TTC549 (cell line): ENCODE data around the gene CDKL5.

Source experiments
- FAIRE-seq: peaks from 2 replicates; lab custom pipeline; 2012; peaks lifted over from hg19 to GRCh38; lab: Jason Lieb, UNC

CDKL5 gene

DNA sequence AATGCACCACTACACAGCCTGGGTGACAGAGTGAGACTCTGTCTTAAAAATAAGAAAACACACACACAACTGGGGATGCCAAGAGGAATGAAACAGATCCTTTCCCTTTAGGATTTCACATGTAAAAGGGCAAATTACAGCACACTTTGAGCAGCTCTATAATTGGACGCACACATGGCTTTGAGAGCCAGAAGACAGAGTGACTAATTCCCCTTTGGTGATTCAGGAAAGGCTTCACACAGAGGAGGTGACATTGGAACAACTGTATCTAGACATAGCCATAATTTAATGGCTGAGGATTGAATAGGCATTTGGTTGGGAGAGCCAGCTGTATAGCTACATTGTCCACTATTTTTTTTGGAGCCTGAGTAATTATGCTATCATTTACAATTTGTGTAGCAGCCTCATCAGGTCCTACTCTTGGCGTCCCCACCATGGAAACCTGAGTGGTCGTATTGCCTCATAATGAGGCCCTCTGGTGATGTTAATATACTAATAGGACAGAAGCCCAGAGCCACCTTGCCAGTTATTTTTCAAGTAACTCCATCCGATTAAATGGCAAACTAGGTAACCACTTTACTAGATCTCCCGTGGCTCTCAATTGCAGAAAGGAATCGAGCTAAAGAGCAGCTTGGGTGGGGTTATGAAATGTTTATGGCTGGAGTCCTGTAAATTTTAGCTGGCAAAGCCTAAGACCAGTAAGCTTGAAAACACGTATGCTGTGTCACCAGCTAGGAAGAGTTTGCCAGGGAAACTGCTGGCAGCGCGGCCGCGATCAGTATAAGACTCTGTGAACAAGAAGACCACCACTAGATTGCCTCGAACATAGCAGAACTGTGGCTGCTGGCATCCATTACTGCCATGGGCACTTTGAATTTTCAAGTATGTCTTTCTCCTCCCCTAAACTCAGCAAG is 273.6 kb downstream of the CDKL5 start:
- FAIRE-seq = no peak

DNA sequence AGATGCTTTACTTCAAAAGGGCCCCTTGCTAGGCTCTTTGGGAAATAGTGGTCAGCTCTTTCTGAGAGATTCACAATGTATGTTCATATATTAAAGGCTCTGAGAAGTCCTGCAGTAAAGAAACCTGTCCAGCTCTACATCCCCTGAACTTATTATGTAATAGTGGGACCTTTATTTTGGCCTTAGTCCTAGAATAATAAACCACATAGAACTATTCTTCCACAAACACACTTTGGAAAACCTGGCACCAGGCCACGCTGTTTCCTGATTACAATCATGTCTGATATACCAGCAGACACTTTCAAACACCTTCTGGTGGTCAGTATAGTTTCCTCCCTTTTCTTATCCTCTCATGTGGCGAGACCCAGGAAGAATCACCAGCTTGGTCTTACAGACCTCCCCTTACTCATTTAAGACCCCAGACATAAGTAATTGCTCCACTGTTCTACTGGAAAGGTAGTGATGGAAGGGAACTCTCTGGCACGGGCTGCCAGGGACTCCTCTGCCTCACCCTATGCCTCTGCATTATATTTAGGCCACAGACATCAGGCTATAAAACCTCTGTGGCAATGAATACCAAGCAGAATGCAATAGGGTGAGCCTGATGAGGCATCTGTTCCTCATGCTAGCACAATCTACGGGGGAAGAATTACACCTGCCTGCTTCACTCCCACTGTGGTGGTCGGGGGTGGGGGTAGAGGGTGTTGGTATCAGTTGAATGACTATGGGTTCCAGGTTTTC is 276.4 kb downstream of the CDKL5 start:
- no peak for FAIRE-seq

DNA sequence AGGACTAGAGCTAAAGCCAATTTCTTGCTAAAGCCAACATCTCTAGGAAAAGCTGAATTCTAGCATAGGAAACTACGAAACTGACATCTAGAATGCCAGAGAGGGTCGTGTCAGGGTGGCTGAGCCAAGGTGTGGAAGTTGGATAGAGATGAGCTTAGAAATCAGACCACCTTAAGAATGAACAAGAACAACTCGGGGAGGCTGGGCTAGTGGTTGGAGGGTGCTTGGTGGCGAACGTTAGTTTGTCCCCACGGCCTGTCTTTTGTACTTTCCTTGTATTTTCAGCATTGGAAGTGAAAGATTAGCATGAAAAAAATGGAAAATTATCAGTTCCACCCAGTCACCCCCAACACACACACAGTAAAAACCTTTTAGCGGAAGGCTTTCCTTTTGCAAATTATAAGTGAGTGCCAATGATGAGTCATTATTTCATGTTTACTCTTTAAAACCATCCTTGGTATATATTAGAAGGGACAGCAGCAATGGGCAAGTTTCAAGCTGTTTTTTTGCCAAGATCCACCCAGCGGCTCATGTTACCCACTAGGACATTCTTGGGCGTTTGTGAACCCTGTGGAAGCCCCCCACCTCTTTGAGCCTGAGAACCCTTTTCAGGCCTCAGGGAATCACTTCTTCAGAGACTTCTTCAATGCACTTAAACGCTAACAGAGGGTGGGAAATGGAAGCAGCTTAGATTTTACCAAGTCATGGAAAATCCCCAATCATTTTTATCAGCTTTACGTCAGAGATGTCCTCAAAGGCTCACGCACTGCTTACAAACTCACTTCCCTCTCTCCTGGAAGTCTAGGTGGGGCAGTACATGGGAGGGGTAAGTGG is 277.2 kb downstream of the CDKL5 start:
- FAIRE-seq = no peak
